Tibial nerve (tissue), 4 donors: Measurements from ENCODE around the gene RASSF6. TPM values are rescaled to one million over a fixed set of nuclear protein-coding genes. Genes with fewer than 3 reads are reported as not detected.
A peak's percentile ranks its signal among the peaks of the same experiment; 100 is the strongest.
"Not testable (repeated sequence)": the region's sequence is repeated elsewhere in the genome, so short reads cannot be mapped to it uniquely, and the experiment has no call there.

Source experiments
- DNase-seq, 2 donors: peaks; one replicate each; pipeline ENCODE4 v3.0.0-alpha.2; 2019; ENCODE audit warnings: low spot score in 2 of 2
- H3K27ac ChIP-seq, 4 donors: fragments of 200-600 bp; sonication (generic) in 3 of 4; one replicate each; pipeline ENCODE4 v1.5.1; 2017 to 2019; ENCODE audit warnings: mild to moderate bottlenecking in 1 of 4
- H3K27me3 ChIP-seq, 2 donors: fragments of 200-600 bp; sonication (generic) in 1 of 2; one replicate each; pipeline versions ENCODE4 v1.5.1 to v1.6.0; 2017 to 2019
- H3K36me3 ChIP-seq, 3 donors: fragments of 200-600 bp; sonication (generic); one replicate each; pipeline ENCODE4 v1.5.1; 2018 to 2019
- H3K4me1 ChIP-seq, 4 donors: fragments of 200-600 bp; sonication (generic) in 3 of 4; one replicate each; pipeline ENCODE4 v1.5.1; 2017 to 2019
- H3K4me3 ChIP-seq, 4 donors: fragments of 200-600 bp; sonication (generic) in 3 of 4; one replicate each; pipeline ENCODE4 v1.5.1; 2017 to 2019; ENCODE audit warnings: mild to moderate bottlenecking in 1 of 4, moderate library complexity in 1 of 4
- H3K9me3 ChIP-seq, 4 donors: fragments of 200-600 bp; sonication (generic) in 3 of 4; one replicate each; pipeline ENCODE4 v1.5.1; 2017 to 2019
- CTCF ChIP-seq, 5 experiments: fragments of 200-600 bp in 3 of 5; fragments of 450-650 bp in 2 of 5; sonication (generic) in 3 of 5; IDR thresholded peaks; one replicate each; pipeline ENCODE4 v1.5.1; 2016 to 2019; ENCODE audit warnings: antibody characterized with exemption in 5 of 5, mild to moderate bottlenecking in 3 of 5, moderate library complexity in 2 of 5
- EP300 ChIP-seq, 2 donors: sonication (generic); formaldehyde crosslinking; IDR thresholded peaks; one replicate each; pipeline ENCODE4 v1.6.1; 2017; ENCODE audit warnings: antibody characterized with exemption in 2 of 2, mild to moderate bottlenecking in 1 of 2
- POLR2A ChIP-seq, 2 donors: fragments of 450-650 bp; IDR thresholded peaks; one replicate each; pipeline ENCODE4 v1.6.1; 2017; ENCODE audit warnings: antibody characterized with exemption in 2 of 2, mild to moderate bottlenecking in 2 of 2, moderate library complexity in 2 of 2
- WGBS, 2 donors: methylation state at CpG; one replicate each; pipeline ENCODE4 v1.1.5; 2018; 5-methylcytosine and 5-hydroxymethylcytosine counted together
- total RNA-seq, 4 donors: library from RNA; depleted of rRNA; stranded (reverse); fragments of >200 nt; gene quantifications; one replicate each; pipeline ENCODE4 v1.1.0, GENCODE V29; 2016

RASSF6 gene
- total RNA-seq, 4 donors from 2014 or later: not detected

- Histone ChIP-seq H3K9me3 (no peaks in the 10 kb centered on the region), H3K4me1 (peaks cover 0 to 7% (median 3%) of the 10 kb centered on the region in 4 donors), H3K27me3 (no peaks in the 10 kb centered on the region), H3K36me3 (no peaks in the 10 kb centered on the region), H3K4me3 (no peak overlapping the region), H3K27ac (peak overlapping the region in 1 of 4 donors; percentile 26)
- TF ChIP-seq EP300 (IDR thresholded peaks at IDR 0.05) (no peak), POLR2A (IDR thresholded peaks at IDR 0.05) (no peak), CTCF (IDR thresholded peaks at IDR 0.05) (no peak)
- WGBS, 2 donors: 72 to 75% methylated on average over 12 of the region's 12 CpGs
- DNase-seq: no peak
Observed at GRCh38 chr4:73603854-73604584, 16.2 kb downstream of the RASSF6 start.

- H3K4me1 ChIP-seq: peaks cover 0 to 7% (median 3%) of the 10 kb centered on the region in 4 donors
- DNase-seq: no peak
- H3K9me3 ChIP-seq: no peaks in the 10 kb centered on the region
- no peak overlapping the region for H3K4me3 ChIP-seq
- no peaks in the 10 kb centered on the region for H3K36me3 ChIP-seq
- H3K27ac ChIP-seq: no peak overlapping the region
- no peak for TF ChIP-seq POLR2A (IDR thresholded peaks at IDR 0.05)
- no peak for TF ChIP-seq EP300 (IDR thresholded peaks at IDR 0.05)
- no peak for TF ChIP-seq CTCF (IDR thresholded peaks at IDR 0.05)
- H3K27me3 ChIP-seq: no peaks in the 10 kb centered on the region
- WGBS, 2 donors: 55 to 56% methylated on average over 3 of the region's 3 CpGs
Observed at GRCh38 chr4:73603271-73603710, 16.9 kb downstream of the RASSF6 start.

- Histone ChIP-seq H3K9me3 (no peaks in the 10 kb centered on the region), H3K4me1 (peaks cover 0 to 5% (median 0%) of the 10 kb centered on the region in 4 donors), H3K27me3 (no peaks in the 10 kb centered on the region), H3K27ac (no peak overlapping the region), H3K36me3 (no peaks in the 10 kb centered on the region), H3K4me3 (no peak overlapping the region)
- no peak for TF ChIP-seq EP300 (IDR thresholded peaks at IDR 0.05)
- TF ChIP-seq POLR2A (IDR thresholded peaks at IDR 0.05): no peak
- TF ChIP-seq CTCF (IDR thresholded peaks at IDR 0.05): no peak
- DNase-seq: no peak
Observed at GRCh38 chr4:73600954-73601353, 19.3 kb downstream of the RASSF6 start.

GRCh38 chr4:73599182-73599581, 21.1 kb downstream of the RASSF6 start:
- TF ChIP-seq EP300 (IDR thresholded peaks at IDR 0.05): no peak
- TF ChIP-seq POLR2A (IDR thresholded peaks at IDR 0.05): no peak
- no peak for TF ChIP-seq CTCF (IDR thresholded peaks at IDR 0.05)
- H3K27me3 ChIP-seq: no peaks in the 10 kb centered on the region
- peaks cover 0 to 5% (median 0%) of the 10 kb centered on the region in 4 donors for H3K4me1 ChIP-seq
- no peak overlapping the region for H3K27ac ChIP-seq
- DNase-seq: peak in 1 of 2 donors; percentile 12
- H3K4me3 ChIP-seq: no peak overlapping the region
- H3K9me3 ChIP-seq: no peaks in the 10 kb centered on the region
- WGBS, 2 donors: 53 to 58% methylated on average over 3 of the region's 4 CpGs
- H3K36me3 ChIP-seq: no peaks in the 10 kb centered on the region

- Histone ChIP-seq H3K36me3 (no peaks in the 10 kb centered on the region), H3K4me3 (no peak overlapping the region), H3K27ac (no peak overlapping the region), H3K9me3 (no peaks in the 10 kb centered on the region), H3K27me3 (no peaks in the 10 kb centered on the region), H3K4me1 (peaks cover 0 to 5% (median 0%) of the 10 kb centered on the region in 4 donors)
- TF ChIP-seq EP300 (IDR thresholded peaks at IDR 0.05) (no peak), CTCF (IDR thresholded peaks at IDR 0.05) (no peak), POLR2A (IDR thresholded peaks at IDR 0.05) (no peak)
- no peak for DNase-seq
Observed at GRCh38 chr4:73597594-73597993, 22.6 kb downstream of the RASSF6 start.

- H3K27ac ChIP-seq, H3K4me3 ChIP-seq, DNase-seq, H3K9me3 ChIP-seq, H3K36me3 ChIP-seq, H3K27me3 ChIP-seq, H3K4me1 ChIP-seq: not testable (repeated sequence)
Observed at GRCh38 chr4:73597183-73597582, 23.1 kb downstream of the RASSF6 start.
